HepG2 (cell line): Measurements from ENCODE around the gene ALG3. TPM values are rescaled to one million over a fixed set of nuclear protein-coding genes. Genes with fewer than 3 reads are reported as not detected.
A peak's percentile ranks its signal among the peaks of the same experiment; 100 is the strongest.

Source experiments
- AGO1 ChIP-seq: fragments of 200-400 bp; formaldehyde crosslinking; IDR thresholded peaks from 2 replicates; pipeline ENCODE4 v1.6.1; 2017; ENCODE audit warnings: mild to moderate bottlenecking, low read depth, low read length, moderate library complexity; ENCODE audit not compliant: poor library complexity, severe bottlenecking
- ATRX ChIP-seq: sonication (generic); formaldehyde crosslinking; IDR thresholded peaks from 2 replicates; pipeline ENCODE4 v1.4.0; 2020; ENCODE audit warnings: missing genetic modification reagents, borderline replicate concordance
- FOXJ3 ChIP-seq: sonication (generic); formaldehyde crosslinking; IDR thresholded peaks from 2 replicates; pipeline ENCODE4 v1.4.0; 2020; ENCODE audit warnings: missing genetic modification reagents, mild to moderate bottlenecking, borderline replicate concordance
- GTF3A ChIP-seq: sonication (generic); formaldehyde crosslinking; conservative IDR thresholded peaks from 2 replicates; pipeline ENCODE4 v1.4.0; 2020; ENCODE audit warnings: mild to moderate bottlenecking, missing genetic modification reagents
- KLF11 ChIP-seq: IDR thresholded peaks from 2 replicates; pipeline ENCODE4 v1.6.1; 2016; ENCODE audit warnings: missing compliant biosample characterization
- NFIC ChIP-seq: IDR thresholded peaks from 2 replicates; pipeline ENCODE4 v1.6.1; 2012; ENCODE audit warnings: mild to moderate bottlenecking, low read length, inconsistent platforms
- NKX3-1 ChIP-seq: sonication (generic); formaldehyde crosslinking; IDR thresholded peaks from 2 replicates; pipeline ENCODE4 v1.5.0; 2020; ENCODE audit warnings: missing genetic modification reagents
- RFX3 ChIP-seq: IDR thresholded peaks from 2 replicates; pipeline ENCODE4 v1.6.1; 2016; ENCODE audit warnings: missing biosample characterization, missing genetic modification reagents
- SIN3A ChIP-seq: IDR thresholded peaks from 2 replicates; pipeline ENCODE4 v1.6.1; 2011; ENCODE audit warnings: low read depth, mild to moderate bottlenecking, control low read depth, low read length, borderline replicate concordance
- TSC22D2 ChIP-seq: sonication (generic); formaldehyde crosslinking; IDR thresholded peaks from 2 replicates; pipeline ENCODE4 v1.5.1; 2020; ENCODE audit warnings: missing genetic modification reagents, mild to moderate bottlenecking, borderline replicate concordance
- USF2 ChIP-seq, 2 experiments: sonication (generic) in 1 of 2; formaldehyde crosslinking in 1 of 2; IDR thresholded peaks; 2 replicates each; pipeline versions ENCODE4 v1.5.1 to v1.6.1; 2011 to 2020; ENCODE audit warnings: borderline replicate concordance in 1 of 2, low read depth in 1 of 2, low read length in 1 of 2, mild to moderate bottlenecking in 1 of 2, missing genetic modification reagents in 1 of 2, moderate library complexity in 1 of 2
- YEATS4 ChIP-seq: sonication (generic); formaldehyde crosslinking; IDR thresholded peaks from 2 replicates; pipeline ENCODE4 v1.4.0; 2020; ENCODE audit warnings: missing genetic modification reagents, borderline replicate concordance
- ZBTB4 ChIP-seq: sonication (generic); formaldehyde crosslinking; IDR thresholded peaks from 2 replicates; pipeline ENCODE4 v1.4.0; 2020; ENCODE audit warnings: missing genetic modification reagents, mild to moderate bottlenecking, borderline replicate concordance
- ZKSCAN1 ChIP-seq: fragments of 150-350 bp; IDR thresholded peaks from 2 replicates; pipeline ENCODE4 v1.6.1; 2014; ENCODE audit warnings: low read length
- ZNF10 ChIP-seq: sonication (generic); formaldehyde crosslinking; IDR thresholded peaks from 2 replicates; pipeline ENCODE4 v1.4.0; 2020; ENCODE audit warnings: mild to moderate bottlenecking, low read depth, missing genetic modification reagents, borderline replicate concordance
- ZNF550 ChIP-seq: sonication (generic); formaldehyde crosslinking; IDR thresholded peaks from 2 replicates; pipeline ENCODE4 v1.4.0; 2020; ENCODE audit warnings: mild to moderate bottlenecking, missing genetic modification reagents, borderline replicate concordance
- ZNF605 ChIP-seq: sonication (generic); formaldehyde crosslinking; IDR thresholded peaks from 2 replicates; pipeline ENCODE4 v1.8.0; 2022; ENCODE audit warnings: mild to moderate bottlenecking, missing genetic modification reagents
- ZSCAN20 ChIP-seq: sonication (generic); formaldehyde crosslinking; IDR thresholded peaks from 2 replicates; pipeline ENCODE4 v1.4.0; 2020; ENCODE audit warnings: missing genetic modification reagents, mild to moderate bottlenecking, borderline replicate concordance
- ZSCAN9 ChIP-seq: IDR thresholded peaks from 2 replicates; pipeline ENCODE4 v1.6.1; 2016; ENCODE audit warnings: borderline replicate concordance
- polyA plus RNA-seq, 8 experiments: library from polyadenylated mRNA; depleted of rRNA in 3 of 8; stranded (reverse) in 7 of 8; unstranded in 1 of 8; fragments of >200 nt; fragmentation: Illumina TruSeq in 4 of 8; extraction: Trizol in 4 of 8; gene quantifications; 2 replicates each; pipeline versions ENCODE4 v1.2.1 to v1.2.3, GENCODE V29; 2011 to 2016; ENCODE audit warnings: low read depth in 4 of 8, missing spikeins in 1 of 8, mixed read lengths in 1 of 8; ENCODE audit not compliant: insufficient read depth in 1 of 8
- total RNA-seq, 5 experiments: library from RNA; depleted of rRNA; stranded (reverse); fragments of >200 nt; fragmentation: Illumina TruSeq; extraction: Trizol; gene quantifications; 2 replicates each; pipeline ENCODE4 v1.2.3, GENCODE V29; 2016; ENCODE audit warnings: low read depth in 1 of 5
- TF ChIP-seq, protein P1 (sequence below): fragments of 450-650 bp; IDR thresholded peaks from 2 replicates; pipeline ENCODE4 v1.6.1; 2017
- TF ChIP-seq, protein P2 (sequence below): IDR thresholded peaks from 2 replicates; pipeline ENCODE4 v1.6.1; 2012; ENCODE audit warnings: low read depth, low read length, improper control_type of control experiment

ALG3 gene
- total and polyA plus RNA-seq, 2 of the 13 experiments (the other 11 are each of a cell fraction or from before 2014, with no cell fraction given) = 46.6 to 57.1 TPM

GRCh38 chr3:184240384-184241140 lies 8.2 kb downstream of the ALG3 start (continued):
- no peak for TF ChIP-seq USF2 (IDR thresholded peaks at IDR 0.05; ENCODE audit: low read depth, low read length)
- no peak for TF ChIP-seq USF2 (CRISPR knock-in tag; IDR thresholded peaks at IDR 0.05; ENCODE audit: borderline replicate concordance)
- TF ChIP-seq FOXJ3 (CRISPR knock-in tag) = no peak
- no peak for TF ChIP-seq GTF3A (CRISPR knock-in tag)
- no peak for TF ChIP-seq KLF11 (CRISPR knock-in tag)
- TF ChIP-seq ZSCAN20 = no peak
- TF ChIP-seq ZBTB4 (CRISPR knock-in tag) = no peak
- no peak for TF ChIP-seq ZKSCAN1
- no peak for TF ChIP-seq ZNF10 (CRISPR knock-in tag)
- no peak for TF ChIP-seq RFX3 (CRISPR knock-in tag)
- peak; percentile 41; the same call in 1 of the 2 replicates for TF ChIP-seq ZSCAN9 (CRISPR knock-in tag)
- TF ChIP-seq ZNF605 (CRISPR knock-in tag) = no peak
- 0 out of 2 replicates have a peak, but pooled peaks have one; percentile 26 for TF ChIP-seq NKX3-1 (CRISPR knock-in tag)
- TF ChIP-seq AGO1 = no peak
- TF ChIP-seq, protein P1, sequence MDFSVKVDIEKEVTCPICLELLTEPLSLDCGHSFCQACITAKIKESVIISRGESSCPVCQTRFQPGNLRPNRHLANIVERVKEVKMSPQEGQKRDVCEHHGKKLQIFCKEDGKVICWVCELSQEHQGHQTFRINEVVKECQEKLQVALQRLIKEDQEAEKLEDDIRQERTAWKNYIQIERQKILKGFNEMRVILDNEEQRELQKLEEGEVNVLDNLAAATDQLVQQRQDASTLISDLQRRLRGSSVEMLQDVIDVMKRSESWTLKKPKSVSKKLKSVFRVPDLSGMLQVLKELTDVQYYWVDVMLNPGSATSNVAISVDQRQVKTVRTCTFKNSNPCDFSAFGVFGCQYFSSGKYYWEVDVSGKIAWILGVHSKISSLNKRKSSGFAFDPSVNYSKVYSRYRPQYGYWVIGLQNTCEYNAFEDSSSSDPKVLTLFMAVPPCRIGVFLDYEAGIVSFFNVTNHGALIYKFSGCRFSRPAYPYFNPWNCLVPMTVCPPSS = no peak
- TF ChIP-seq YEATS4 (CRISPR knock-in tag) = no peak
- 0 out of 2 replicates have a peak, but pooled peaks have one; percentile 45 for TF ChIP-seq SIN3A
- TF ChIP-seq TSC22D2 (CRISPR knock-in tag) = peak; percentile 57; the same call in 1 of the 2 replicates
- TF ChIP-seq, protein P2, sequence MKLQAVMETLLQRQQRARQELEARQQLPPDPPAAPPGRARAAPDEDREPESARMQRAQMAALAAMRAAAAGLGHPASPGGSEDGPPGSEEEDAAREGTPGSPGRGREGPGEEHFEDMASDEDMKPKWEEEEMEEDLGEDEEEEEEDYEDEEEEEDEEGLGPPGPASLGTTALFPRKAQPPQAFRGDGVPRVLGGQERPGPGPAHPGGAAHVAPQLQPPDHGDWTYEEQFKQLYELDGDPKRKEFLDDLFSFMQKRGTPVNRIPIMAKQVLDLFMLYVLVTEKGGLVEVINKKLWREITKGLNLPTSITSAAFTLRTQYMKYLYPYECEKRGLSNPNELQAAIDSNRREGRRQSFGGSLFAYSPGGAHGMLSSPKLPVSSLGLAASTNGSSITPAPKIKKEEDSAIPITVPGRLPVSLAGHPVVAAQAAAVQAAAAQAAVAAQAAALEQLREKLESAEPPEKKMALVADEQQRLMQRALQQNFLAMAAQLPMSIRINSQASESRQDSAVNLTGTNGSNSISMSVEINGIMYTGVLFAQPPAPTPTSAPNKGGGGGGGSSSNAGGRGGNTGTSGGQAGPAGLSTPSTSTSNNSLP = no peak
- no peak for TF ChIP-seq ZNF550 (CRISPR knock-in tag)
- TF ChIP-seq ATRX (CRISPR knock-in tag) = no peak
- TF ChIP-seq NFIC = no peak
